CD4-positive, alpha-beta T cell (primary cell): Measurements from ENCODE around the gene DGKA. TPM values are rescaled to one million over a fixed set of nuclear protein-coding genes. Genes with fewer than 3 reads are reported as not detected.

ENCODE experiments used
- ATAC-seq: fragments of 200-7000 bp; cut with Tn5 transposase; one replicate; pipeline ENCODE4 v1.10.0; 2022; ENCODE audit warnings: mild to moderate bottlenecking; ENCODE audit not compliant: poor library complexity
- CTCF ChIA-PET: fragments of 350-600 bp; sonication (Branson Sonifier 250); formaldehyde crosslinking; loops from one replicate; lab custom pipeline; 2021; ENCODE audit warnings: antibody characterized with exemption, inconsistent platforms; lab: Charles Lee
- POLR2A ChIA-PET: fragments of 350-600 bp; sonication (Branson Sonifier 250); formaldehyde crosslinking; loops from one replicate; lab custom pipeline; 2021; ENCODE audit warnings: antibody characterized with exemption, inconsistent platforms; lab: Charles Lee
- DNase-seq, 14 experiments: peaks; one replicate each; pipeline ENCODE4 v3.0.0-alpha.2; 2013 to 2020; ENCODE audit warnings: mixed read lengths in 2 of 14
- H3K27ac ChIP-seq, 2 donors: one replicate each; pipeline versions ENCODE4 v1.5.1 to v1.7.0; 2013; ENCODE audit warnings: low read length in 2 of 2, low read depth in 1 of 2, mild to moderate bottlenecking in 1 of 2
- H3K27me3 ChIP-seq, 2 experiments: 1 replicate in 1 of 2; 2 replicates in 1 of 2; pipeline versions ENCODE4 v1.6.1 to v1.7.0; 2013; ENCODE audit warnings: low read length in 2 of 2, control low read depth in 1 of 2, mild to moderate bottlenecking in 1 of 2, moderate library complexity in 1 of 2; ENCODE audit not compliant: insufficient read depth in 2 of 2, control insufficient read depth in 1 of 2
- H3K36me3 ChIP-seq: one replicate; pipeline ENCODE4 v1.6.1; 2013; ENCODE audit warnings: low read length, control low read depth; ENCODE audit not compliant: insufficient read depth
- H3K4me1 ChIP-seq: one replicate; pipeline ENCODE4 v1.6.1; 2013; ENCODE audit warnings: low read length, control low read depth; ENCODE audit not compliant: insufficient read depth
- H3K4me3 ChIP-seq: one replicate; pipeline ENCODE4 v1.5.1; 2013; ENCODE audit warnings: mild to moderate bottlenecking, low read length, moderate library complexity
- H3K9me3 ChIP-seq, 2 experiments: 1 replicate in 1 of 2; 2 replicates in 1 of 2; pipeline versions ENCODE4 v1.6.1 to v1.7.0; 2013; ENCODE audit warnings: low read length in 2 of 2, mild to moderate bottlenecking in 2 of 2, control low read depth in 1 of 2, moderate library complexity in 1 of 2; ENCODE audit not compliant: control insufficient read depth in 1 of 2, insufficient read depth in 1 of 2
- H3K27ac Mint-ChIP-seq: one replicate; pipeline ENCODE4 v1.8.0; 2020; ENCODE audit warnings: mixed read lengths
- H3K27me3 Mint-ChIP-seq: one replicate; pipeline ENCODE4 v1.8.0; 2021; ENCODE audit warnings: mixed read lengths
- H3K36me3 Mint-ChIP-seq: one replicate; pipeline ENCODE4 v1.8.0; 2021; ENCODE audit warnings: low read depth, mixed read lengths
- H3K4me1 Mint-ChIP-seq: one replicate; pipeline ENCODE4 v1.8.0; 2021; ENCODE audit warnings: low read depth, mixed read lengths
- H3K4me3 Mint-ChIP-seq: one replicate; pipeline ENCODE4 v1.8.0; 2020; ENCODE audit warnings: mild to moderate bottlenecking, mixed read lengths
- H3K9me3 Mint-ChIP-seq: one replicate; pipeline ENCODE4 v1.8.0; 2020; ENCODE audit warnings: mixed read lengths
- intact Hi-C, 2 experiments: fragments of 100-400 bp; cut with DNase I in 1 of 2; cut with micrococcal nuclease in 1 of 2; formaldehyde crosslinking; loops; one replicate each; pipeline versions ENCODE4 v1.15.1 to v1.9.0; 2023 to 2025; cut with DNase I, micrococcal nuclease
- total RNA-seq, 174 experiments: library from RNA in 2 of 174; stranded (reverse) in 2 of 174; gene quantifications; one replicate each; pipeline ENCODE4 v1.2.3 and lab custom pipeline; 2021 to 2026
- TF ChIP-seq, protein P1 (sequence below): fragments of 200-600 bp; IDR thresholded peaks from one replicate; pipeline ENCODE4 v1.8.0; 2022; ENCODE audit warnings: antibody characterized with exemption, mild to moderate bottlenecking

DGKA gene
- total RNA-seq, 2 experiments from 2014 or later = 799 to 818 TPM

- TF ChIP-seq, protein P1, sequence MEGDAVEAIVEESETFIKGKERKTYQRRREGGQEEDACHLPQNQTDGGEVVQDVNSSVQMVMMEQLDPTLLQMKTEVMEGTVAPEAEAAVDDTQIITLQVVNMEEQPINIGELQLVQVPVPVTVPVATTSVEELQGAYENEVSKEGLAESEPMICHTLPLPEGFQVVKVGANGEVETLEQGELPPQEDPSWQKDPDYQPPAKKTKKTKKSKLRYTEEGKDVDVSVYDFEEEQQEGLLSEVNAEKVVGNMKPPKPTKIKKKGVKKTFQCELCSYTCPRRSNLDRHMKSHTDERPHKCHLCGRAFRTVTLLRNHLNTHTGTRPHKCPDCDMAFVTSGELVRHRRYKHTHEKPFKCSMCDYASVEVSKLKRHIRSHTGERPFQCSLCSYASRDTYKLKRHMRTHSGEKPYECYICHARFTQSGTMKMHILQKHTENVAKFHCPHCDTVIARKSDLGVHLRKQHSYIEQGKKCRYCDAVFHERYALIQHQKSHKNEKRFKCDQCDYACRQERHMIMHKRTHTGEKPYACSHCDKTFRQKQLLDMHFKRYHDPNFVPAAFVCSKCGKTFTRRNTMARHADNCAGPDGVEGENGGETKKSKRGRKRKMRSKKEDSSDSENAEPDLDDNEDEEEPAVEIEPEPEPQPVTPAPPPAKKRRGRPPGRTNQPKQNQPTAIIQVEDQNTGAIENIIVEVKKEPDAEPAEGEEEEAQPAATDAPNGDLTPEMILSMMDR = no peak
- intact Hi-C loops = loop anchor here in 1 of 2 experiments (2.0 kb wide), 1 partner anchor 17 kb away; no protein-coding TSS in a partner anchor
- Histone ChIP-seq H3K4me1 (peaks cover 23% of the 10 kb centered on the region), H3K36me3 (no peaks in the 10 kb centered on the region), H3K4me3 (peak within 1 kb of the TSS; percentile 89), H3K9me3 (no peaks in the 10 kb centered on the region), H3K27ac (no peak within 1 kb of the TSS), H3K27me3 (no peaks in the 10 kb centered on the region)
- Mint-ChIP-seq H3K36me3 (peaks cover 9% of the 10 kb centered on the region), H3K27me3 (no peaks in the 10 kb centered on the region), H3K4me1 (peaks cover 33% of the 10 kb centered on the region), H3K4me3 (peak within 1 kb of the TSS; percentile 91), H3K27ac (peak within 1 kb of the TSS; percentile 79), H3K9me3 (no peaks in the 10 kb centered on the region)
- peak; percentile 3 for ATAC-seq
- DNase-seq = no peak
- POLR2A ChIA-PET = interaction anchor here (1.9 kb wide), 1 partner anchor 8 kb away, joined by 9 read pairs; the partner anchor contains the start of gene RAB5B
- CTCF ChIA-PET = no interaction called here
Observed at GRCh38 chr12:55965941-55966407, 35.0 kb downstream of the DGKA start, which contains the start of gene PMEL. PMEL (minus strand) TSS chr12:55966042; CDS start chr12:55966011, 31 bp downstream.

- peaks cover 9% of the 10 kb centered on the region for H3K36me3 Mint-ChIP-seq
- TF ChIP-seq, protein P1 = no peak
- POLR2A ChIA-PET = interaction anchor here (0.6 to 0.8 kb wide), 4 partner anchors 16 to 1495 kb away, joined by 3 to 5 read pairs (median 3); partner anchors contain the start of genes ORMDL2 and SARNP
- peak; percentile 98 for ATAC-seq
- H3K9me3 ChIP-seq = no peaks in the 10 kb centered on the region
- CTCF ChIA-PET = no interaction called here
- no peaks in the 10 kb centered on the region for H3K27me3 Mint-ChIP-seq
- peaks cover 23% of the 10 kb centered on the region for H3K4me1 ChIP-seq
- peak; percentile 56 to 95 (median 83) for DNase-seq
- peaks cover 33% of the 10 kb centered on the region for H3K4me1 Mint-ChIP-seq
- H3K27ac Mint-ChIP-seq = peak within 1 kb of the TSS; percentile 79
- peak within 1 kb of the TSS; percentile 89 for H3K4me3 ChIP-seq
- H3K27me3 ChIP-seq = no peaks in the 10 kb centered on the region
- H3K36me3 ChIP-seq = no peaks in the 10 kb centered on the region
- H3K9me3 Mint-ChIP-seq = no peaks in the 10 kb centered on the region
- peak within 1 kb of the TSS; percentile 91 for H3K4me3 Mint-ChIP-seq
- no peak within 1 kb of the TSS for H3K27ac ChIP-seq
- intact Hi-C loops = no loop called here
Observed at GRCh38 chr12:55966408-55967281, 35.7 kb downstream of the DGKA start, which contains the start of gene CDK2. CDK2 (plus strand) TSS chr12:55966830; CDS start chr12:55967009, 179 bp downstream.

DNA sequence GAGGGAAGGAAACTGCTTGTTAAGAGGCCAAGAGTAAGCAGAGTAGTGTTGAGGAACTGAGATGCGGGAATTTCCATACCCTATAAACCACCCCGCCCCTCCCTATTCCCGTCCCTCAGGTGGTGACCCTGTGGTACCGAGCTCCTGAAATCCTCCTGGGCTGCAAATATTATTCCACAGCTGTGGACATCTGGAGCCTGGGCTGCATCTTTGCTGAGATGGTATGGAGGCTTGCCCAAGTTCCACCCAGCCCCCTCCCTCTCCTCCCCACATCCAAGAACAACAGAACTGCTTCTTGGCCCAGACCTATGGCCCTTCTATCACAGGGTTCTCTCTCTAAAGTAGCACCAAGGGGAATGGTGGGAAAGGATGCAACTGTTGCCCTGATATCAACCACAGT is 38.4 kb downstream of the DGKA start:
- Mint-ChIP-seq H3K27ac (no peak overlapping the region), H3K4me3 (no peak overlapping the region), H3K36me3 (peaks cover 9% of the 10 kb centered on the region), H3K9me3 (no peaks in the 10 kb centered on the region), H3K27me3 (no peaks in the 10 kb centered on the region), H3K4me1 (peaks cover 33% of the 10 kb centered on the region)
- intact Hi-C loops = no loop called here
- Histone ChIP-seq H3K36me3 (no peaks in the 10 kb centered on the region), H3K4me1 (peaks cover 32% of the 10 kb centered on the region), H3K27ac (no peak overlapping the region), H3K4me3 (no peak overlapping the region), H3K27me3 (no peaks in the 10 kb centered on the region), H3K9me3 (no peaks in the 10 kb centered on the region)
- POLR2A ChIA-PET = interaction anchor here (0.7 to 2.0 kb wide), 2 partner anchors 14 to 15 kb away, joined by 3 to 7 read pairs; no protein-coding TSS in a partner anchor
- DNase-seq (no peak), ATAC-seq (no peak)
- CTCF ChIA-PET = interaction anchor here (0.9 to 1.3 kb wide), 2 partner anchors 27 to 214 kb away, joined by 3 to 4 read pairs; no protein-coding TSS in a partner anchor
- TF ChIP-seq, protein P1 = no peak
